HepG2 (cell line): ENCODE measurements around the gene ZNF500. TPM values are rescaled to one million over a fixed set of nuclear protein-coding genes. Genes with fewer than 3 reads are reported as not detected.
A peak's percentile ranks its signal among the peaks of the same experiment; 100 is the strongest.

Experiments
- ATAC-seq: fragments of 200-7000 bp; cut with Tn5 transposase; 3 replicates; pipeline ENCODE4 v1.9.1; 2020; ENCODE audit warnings: mild to moderate bottlenecking, moderate library complexity
- BruUV-seq: library from RNA; stranded (reverse); fragments of 400-500 nt; replicated peaks from 2 replicates; lab custom pipeline; 2021; lab: Mats Ljungman, UMichigan
- CTCF ChIA-PET: fragments of 300-600 bp; formaldehyde crosslinking; extraction: SDS; loops from one replicate; lab custom pipeline; 2021; ENCODE audit warnings: low total read pairs, inconsistent platforms, low intra/inter-chr PET ratio; lab: Yijun Ruan, JAX
- POLR2A ChIA-PET: fragments of 350-600 bp; sonication (Branson Sonifier 250); formaldehyde crosslinking; loops from one replicate; lab custom pipeline; 2020; ENCODE audit warnings: antibody characterized with exemption, inconsistent platforms; lab: Yijun Ruan, JAX
- DNase-seq: peaks from one replicate; pipeline ENCODE4 v3.0.0-alpha.2; 2015; ENCODE audit warnings: low spot score
- FAIRE-seq: peaks from 3 replicates; lab custom pipeline; 2011; peaks lifted over from hg19 to GRCh38; lab: Jason Lieb, UNC
- H2AFZ ChIP-seq: one replicate; pipeline ENCODE4 v1.6.1; 2011; ENCODE audit warnings: low read length, inconsistent platforms
- H3K27ac ChIP-seq: fragments of 300-600 bp; 3 replicates; pipeline ENCODE4 v1.8.0; 2011; ENCODE audit warnings: mixed run types, mild to moderate bottlenecking, mixed read lengths, low read length, inconsistent platforms; ENCODE audit not compliant: insufficient read depth; ENCODE audit errors: extremely low read length
- H3K27me3 ChIP-seq, 2 experiments: fragments of 200-600 bp in 1 of 2; 2 replicates in 1 of 2; 3 replicates in 1 of 2; pipeline versions ENCODE4 v1.6.0 to v1.8.0; 2011; ENCODE audit warnings: low read length in 2 of 2, mild to moderate bottlenecking in 2 of 2, moderate library complexity in 2 of 2, inconsistent platforms in 1 of 2; ENCODE audit not compliant: insufficient read depth in 2 of 2, control insufficient read depth in 1 of 2
- H3K36me3 ChIP-seq, 2 experiments: fragments of 200-600 bp in 1 of 2; replicated peaks in 1 of 2; 2 replicates in 1 of 2; 3 replicates in 1 of 2; pipeline versions ENCODE4 v1.5.1 to v1.8.0; 2011; ENCODE audit warnings: low read length in 2 of 2, inconsistent platforms in 1 of 2; ENCODE audit not compliant: insufficient read depth in 2 of 2, control insufficient read depth in 1 of 2
- H3K4me1 ChIP-seq: 2 replicates; pipeline ENCODE4 v1.5.1; 2012; ENCODE audit warnings: low read length, inconsistent platforms; ENCODE audit not compliant: insufficient read depth
- H3K4me2 ChIP-seq: 2 replicates; pipeline ENCODE4 v1.6.0; 2011; ENCODE audit warnings: low read depth, low read length, inconsistent platforms
- H3K4me3 ChIP-seq, 3 experiments: fragments of 200-600 bp in 1 of 3; sonication (generic), shearing (Covaris generic) in 1 of 3; replicated peaks in 1 of 3; 2 replicates each; pipeline ENCODE4 v1.5.1; 2011 to 2016; ENCODE audit warnings: low read length in 3 of 3, inconsistent platforms in 2 of 3, low read depth in 2 of 3, mild to moderate bottlenecking in 2 of 3, control low read depth in 1 of 3, mixed read lengths in 1 of 3; ENCODE audit not compliant: insufficient read depth in 1 of 3
- H3K79me2 ChIP-seq: one replicate; pipeline ENCODE4 v1.6.1; 2011; ENCODE audit warnings: low read length, inconsistent platforms; ENCODE audit not compliant: insufficient read depth
- H3K9ac ChIP-seq: 2 replicates; pipeline ENCODE4 v1.6.0; 2011; ENCODE audit warnings: mild to moderate bottlenecking, low read depth, low read length, inconsistent platforms; ENCODE audit not compliant: insufficient read depth
- H3K9me3 ChIP-seq: 2 replicates; pipeline ENCODE4 v1.5.1; 2012; ENCODE audit warnings: mild to moderate bottlenecking, low read length
- H4K20me1 ChIP-seq: 2 replicates; pipeline ENCODE4 v1.6.0; 2011; ENCODE audit warnings: inconsistent platforms, mild to moderate bottlenecking, low read length, moderate library complexity; ENCODE audit not compliant: insufficient read depth
- EP300 ChIP-seq, 3 experiments: sonication (generic) in 1 of 3; formaldehyde crosslinking in 1 of 3; IDR thresholded peaks; 2 replicates each; pipeline versions ENCODE4 v1.5.1 to v1.6.1; 2011 to 2020; ENCODE audit warnings: low read depth in 2 of 3, low read length in 2 of 3, borderline replicate concordance in 1 of 3, improper control_type of control experiment in 1 of 3, mild to moderate bottlenecking in 1 of 3, missing genetic modification reagents in 1 of 3, moderate library complexity in 1 of 3
- GRHL1 ChIP-seq: sonication (generic); formaldehyde crosslinking; conservative IDR thresholded peaks from 2 replicates; pipeline ENCODE4 v1.8.0; 2022; ENCODE audit warnings: missing genetic modification reagents
- HOMEZ ChIP-seq: IDR thresholded peaks from 2 replicates; pipeline ENCODE4 v1.6.1; 2016; ENCODE audit warnings: low read depth
- MIXL1 ChIP-seq: IDR thresholded peaks from 2 replicates; pipeline ENCODE4 v1.6.1; 2016
- RARA ChIP-seq: IDR thresholded peaks from 2 replicates; pipeline ENCODE4 v1.6.1; 2016; ENCODE audit warnings: missing genetic modification reagents, missing compliant biosample characterization
- THYN1 ChIP-seq: sonication (generic); formaldehyde crosslinking; IDR thresholded peaks from 2 replicates; pipeline ENCODE4 v1.8.1; 2023; ENCODE audit warnings: low read depth, mild to moderate bottlenecking, moderate library complexity, missing genetic modification reagents, borderline replicate concordance
- ZBTB7A ChIP-seq: sonication (generic); formaldehyde crosslinking; IDR thresholded peaks from 2 replicates; pipeline ENCODE4 v1.8.0; 2022; ENCODE audit warnings: mild to moderate bottlenecking, missing genetic modification reagents
- ZC3H4 ChIP-seq: sonication (generic); formaldehyde crosslinking; IDR thresholded peaks from 2 replicates; pipeline ENCODE4 v1.4.0; 2020; ENCODE audit warnings: missing genetic modification reagents, borderline replicate concordance
- ZFP36L2 ChIP-seq: sonication (generic); formaldehyde crosslinking; IDR thresholded peaks from 2 replicates; pipeline ENCODE4 v1.4.0; 2020; ENCODE audit warnings: missing genetic modification reagents
- ZNF17 ChIP-seq: sonication (generic); formaldehyde crosslinking; IDR thresholded peaks from 2 replicates; pipeline ENCODE4 v1.5.0; 2020; ENCODE audit warnings: mild to moderate bottlenecking, missing genetic modification reagents
- ZNF281 ChIP-seq: sonication (generic); formaldehyde crosslinking; IDR thresholded peaks from 2 replicates; pipeline ENCODE4 v1.4.0; 2020; ENCODE audit warnings: missing genetic modification reagents, borderline replicate concordance
- ZNF331 ChIP-seq: sonication (generic); formaldehyde crosslinking; IDR thresholded peaks from 2 replicates; pipeline ENCODE4 v1.4.0; 2020; ENCODE audit warnings: missing genetic modification reagents
- ZNF83 ChIP-seq: sonication (generic); formaldehyde crosslinking; IDR thresholded peaks from 2 replicates; pipeline ENCODE4 v1.4.0; 2020; ENCODE audit warnings: missing genetic modification reagents, mild to moderate bottlenecking, borderline replicate concordance
- WGBS: methylation state at CpG from one replicate; pipeline ENCODE4 v1.1.6; 2017; ENCODE audit warnings: low lambda C conversion rate; 5-methylcytosine and 5-hydroxymethylcytosine counted together
- in situ Hi-C: cut with HindIII; loops from 2 replicates; pipeline ENCODE4 v1.10.0; 2017; ENCODE audit warnings: low pct_unique_long_range_greater_than_20kb; ENCODE audit not compliant: extremely low pct_ligation_motif_present
- intact Hi-C: fragments of 100-400 bp; cut with micrococcal nuclease; formaldehyde crosslinking; loops from one replicate; pipeline ENCODE4 v1.10.0; 2022; ENCODE audit not compliant: unreplicated experiment
- polyA plus RNA-seq, 8 experiments: library from polyadenylated mRNA; depleted of rRNA in 3 of 8; stranded (reverse) in 7 of 8; unstranded in 1 of 8; fragments of >200 nt; fragmentation: Illumina TruSeq in 4 of 8; extraction: Trizol in 4 of 8; gene quantifications; 2 replicates each; pipeline versions ENCODE4 v1.2.1 to v1.2.3, GENCODE V29; 2011 to 2016; ENCODE audit warnings: low read depth in 4 of 8, missing spikeins in 1 of 8, mixed read lengths in 1 of 8; ENCODE audit not compliant: insufficient read depth in 1 of 8
- total RNA-seq, 5 experiments: library from RNA; depleted of rRNA; stranded (reverse); fragments of >200 nt; fragmentation: Illumina TruSeq; extraction: Trizol; gene quantifications; 2 replicates each; pipeline ENCODE4 v1.2.3, GENCODE V29; 2016; ENCODE audit warnings: low read depth in 1 of 5

ZNF500 gene
- total and polyA plus RNA-seq, 2 of the 13 experiments (the other 11 are each of a cell fraction or from before 2014, with no cell fraction given): 6.1 to 12.2 TPM

GRCh38 chr16:4811773-4812172, 44.8 kb upstream of the ZNF500 start:
- H3K27ac ChIP-seq: no peak overlapping the region
- no peak overlapping the region for H3K9ac ChIP-seq
- 92% methylated on average over 7 of the region's 9 CpGs for WGBS
- no TSS peak for BruUV-seq
- no peaks in the 10 kb centered on the region for H3K27me3 ChIP-seq
- POLR2A ChIA-PET: interaction anchor here (0.7 kb wide), 1 partner anchor 11 kb away, joined by 3 read pairs; no protein-coding TSS in a partner anchor
- DNase-seq: no peak
- CTCF ChIA-PET: no interaction called here
- no peak for FAIRE-seq
- H3K36me3 ChIP-seq: peaks cover 20 to 69% of the 10 kb centered on the region in 2 experiments
- ATAC-seq: peak; percentile 38; the same call in 2 of the 3 replicates
- no peaks in the 10 kb centered on the region for H3K4me1 ChIP-seq
- no peak overlapping the region for H3K4me2 ChIP-seq
- in situ Hi-C loops (no loop called here), intact Hi-C loops (no loop called here)
- H3K4me3 ChIP-seq: no peak overlapping the region
- H3K9me3 ChIP-seq: no peaks in the 10 kb centered on the region
- H4K20me1 ChIP-seq: no peaks in the 10 kb centered on the region
- TF ChIP-seq THYN1: no peak
- no peaks in the 10 kb centered on the region for H3K79me2 ChIP-seq
- H2AFZ ChIP-seq: no peak overlapping the region

- intact Hi-C loops: no loop called here
- in situ Hi-C loops: no loop called here
- Histone ChIP-seq H3K79me2 (no peaks in the 10 kb centered on the region), H3K4me1 (no peaks in the 10 kb centered on the region), H3K9me3 (no peaks in the 10 kb centered on the region), H4K20me1 (no peaks in the 10 kb centered on the region), H3K9ac (no peak overlapping the region), H2AFZ (no peak overlapping the region), H3K36me3 (peaks cover 20 to 65% of the 10 kb centered on the region in 2 experiments), H3K4me2 (no peak overlapping the region), H3K4me3 (no peak overlapping the region), H3K27ac (no peak overlapping the region), H3K27me3 (no peaks in the 10 kb centered on the region)
- ATAC-seq (no peak; the same call in 1 of the 3 replicates), DNase-seq (no peak), FAIRE-seq (no peak)
- POLR2A ChIA-PET: no interaction called here
- 95% methylated on average over 3 of the region's 3 CpGs for WGBS
- BruUV-seq: no TSS peak
- CTCF ChIA-PET: no interaction called here
- TF ChIP-seq ZNF281 (CRISPR knock-in tag) (no peak), ZFP36L2 (CRISPR knock-in tag) (no peak), ZNF17 (CRISPR knock-in tag) (no peak), ZC3H4 (CRISPR knock-in tag) (no peak), ZBTB7A (CRISPR knock-in tag) (no peak), RARA (no peak), ZNF331 (CRISPR knock-in tag) (no peak), MIXL1 (CRISPR knock-in tag) (no peak), GRHL1 (CRISPR knock-in tag) (no peak), HOMEZ (CRISPR knock-in tag) (no peak), EP300 (IDR thresholded peaks at IDR 0.05; ENCODE audit: low read depth in 2 of 2, low read length in 2 of 2) (no peak), EP300 (CRISPR knock-in tag; IDR thresholded peaks at IDR 0.05; ENCODE audit: borderline replicate concordance) (no peak), ZNF83 (no peak)
These were observed 44.3 kb upstream of the ZNF500 start for GRCh38 chr16:4811242-4811641.
